GM23338 (cell line): ENCODE measurements around the gene MAIP1. TPM values are rescaled to one million over a fixed set of nuclear protein-coding genes. Genes with fewer than 3 reads are reported as not detected.

Experiments
- ATAC-seq: fragments of 200-7000 bp; cut with Tn5 transposase; 3 replicates; pipeline ENCODE4 v1.9.1; 2020
- DNase-seq: peaks from one replicate; pipeline ENCODE4 v3.0.0-alpha.2; 2015; ENCODE audit warnings: low spot score
- H2AFZ ChIP-seq: fragments of 200-600 bp; sonication (generic); 2 replicates; pipeline ENCODE4 v1.8.0; 2016; ENCODE audit warnings: antibody characterized with exemption, mild to moderate bottlenecking, moderate library complexity
- H3F3A ChIP-seq: fragments of 200-600 bp; sonication (generic); replicated peaks from 2 replicates; pipeline ENCODE4 v1.8.0; 2017; ENCODE audit warnings: antibody characterized with exemption, mixed run types, low read depth
- H3K27ac ChIP-seq: fragments of 200-600 bp; sonication (generic); 2 replicates; pipeline ENCODE4 v1.6.1; 2016; ENCODE audit warnings: low read depth
- H3K27me3 ChIP-seq: fragments of 200-600 bp; sonication (generic); 2 replicates; pipeline ENCODE4 v1.8.0; 2016; ENCODE audit warnings: mild to moderate bottlenecking, mixed run types, moderate library complexity; ENCODE audit not compliant: insufficient read depth
- H3K36me3 ChIP-seq: fragments of 200-600 bp; sonication (generic); 2 replicates; pipeline ENCODE4 v1.8.0; 2016; ENCODE audit warnings: mild to moderate bottlenecking; ENCODE audit not compliant: insufficient read depth
- H3K4me1 ChIP-seq: fragments of 200-600 bp; sonication (generic); 2 replicates; pipeline ENCODE4 v1.8.0; 2016; ENCODE audit warnings: mild to moderate bottlenecking, moderate library complexity; ENCODE audit not compliant: insufficient read depth
- H3K4me2 ChIP-seq: fragments of 200-600 bp; sonication (generic); 2 replicates; pipeline ENCODE4 v1.7.1; 2017; ENCODE audit warnings: mixed run types
- H3K4me3 ChIP-seq: fragments of 200-600 bp; sonication (generic); 2 replicates; pipeline ENCODE4 v1.6.1; 2016; ENCODE audit warnings: mixed run types
- H3K79me2 ChIP-seq: fragments of 200-600 bp; sonication (generic); replicated peaks from 2 replicates; pipeline ENCODE4 v1.8.0; 2017; ENCODE audit warnings: mild to moderate bottlenecking; ENCODE audit not compliant: insufficient read depth
- H3K9me2 ChIP-seq: fragments of 200-600 bp; sonication (generic); 2 replicates; pipeline ENCODE4 v1.8.0; 2017; ENCODE audit not compliant: insufficient read depth
- H4K20me1 ChIP-seq: fragments of 200-600 bp; sonication (generic); replicated peaks from 2 replicates; pipeline ENCODE4 v1.8.0; 2017; ENCODE audit warnings: mild to moderate bottlenecking; ENCODE audit not compliant: insufficient read depth
- H3K27ac Mint-ChIP-seq: 2 replicates; pipeline ENCODE4 v1.8.0; 2020; ENCODE audit warnings: inconsistent platforms, mild to moderate bottlenecking, moderate library complexity, mixed read lengths
- H3K27me3 Mint-ChIP-seq: 3 replicates; pipeline ENCODE4 v1.8.0; 2022; ENCODE audit warnings: low read depth, mild to moderate bottlenecking, moderate library complexity, mixed read lengths, inconsistent platforms; ENCODE audit not compliant: insufficient read depth, poor library complexity
- H3K36me3 Mint-ChIP-seq: 3 replicates; pipeline ENCODE4 v1.8.0; 2021; ENCODE audit warnings: low read depth, mild to moderate bottlenecking, inconsistent platforms, moderate library complexity, mixed read lengths
- H3K4me1 Mint-ChIP-seq: 3 replicates; pipeline ENCODE4 v1.8.0; 2020; ENCODE audit warnings: mild to moderate bottlenecking, inconsistent platforms, mixed read lengths
- H3K4me3 Mint-ChIP-seq: 3 replicates; pipeline ENCODE4 v1.8.0; 2021; ENCODE audit warnings: moderate library complexity, mild to moderate bottlenecking, inconsistent platforms, mixed read lengths
- H3K9me3 Mint-ChIP-seq: 3 replicates; pipeline ENCODE4 v1.8.0; 2020; ENCODE audit warnings: moderate library complexity, mild to moderate bottlenecking, inconsistent platforms, mixed read lengths
- CREB1 ChIP-seq: fragments of 250-450 bp; sonication (Bioruptor Pico); IDR thresholded peaks from 2 replicates; pipeline ENCODE4 v1.5.0; 2020; ENCODE audit warnings: low read depth, mild to moderate bottlenecking, moderate library complexity
- CTCF ChIP-seq, 2 experiments: fragments of 200-600 bp in 1 of 2; sonication (generic) in 1 of 2; conservative IDR thresholded peaks; 2 replicates each; pipeline versions ENCODE4 v1.5.1 to v1.6.1; 2016 to 2017; ENCODE audit warnings: antibody characterized with exemption in 2 of 2, low read depth in 2 of 2, mild to moderate bottlenecking in 2 of 2, moderate library complexity in 1 of 2
- EZH2 ChIP-seq: fragments of 200-600 bp; sonication (generic); IDR thresholded peaks from one replicate; pipeline ENCODE4 v1.8.0; 2017; ENCODE audit warnings: antibody characterized with exemption, mild to moderate bottlenecking, low read depth; ENCODE audit not compliant: unreplicated experiment
- EZH2phosphoT487 ChIP-seq: fragments of 200-600 bp; sonication (generic); IDR thresholded peaks from one replicate; pipeline ENCODE4 v1.8.1; 2018; ENCODE audit warnings: antibody characterized with exemption; ENCODE audit not compliant: unreplicated experiment
- JUNB ChIP-seq: IDR thresholded peaks from one replicate; pipeline ENCODE4 v1.6.1; 2016; ENCODE audit warnings: antibody characterized with exemption; ENCODE audit not compliant: unreplicated experiment
- NANOG ChIP-seq: IDR thresholded peaks from 2 replicates; pipeline ENCODE4 v1.6.1; 2016; ENCODE audit warnings: antibody characterized with exemption, borderline replicate concordance
- POLR2AphosphoS5 ChIP-seq: IDR thresholded peaks from 2 replicates; pipeline ENCODE4 v1.6.1; 2016; ENCODE audit warnings: antibody characterized with exemption, low read depth
- REST ChIP-seq: IDR thresholded peaks from one replicate; pipeline ENCODE4 v1.6.1; 2018; ENCODE audit warnings: antibody characterized with exemption; ENCODE audit not compliant: unreplicated experiment
- ZNF114 ChIP-seq: fragments of 250-450 bp; sonication (Bioruptor Pico); IDR thresholded peaks from 2 replicates; pipeline ENCODE4 v1.5.0; 2020; ENCODE audit warnings: mild to moderate bottlenecking, moderate library complexity
- polyA plus RNA-seq: library from polyadenylated mRNA; unstranded; fragments of >200 nt; fragmentation: Nextera tagmentation; extraction: Ambion mirVana; gene quantifications from 2 replicates; pipeline ENCODE4 v1.2.1, GENCODE V29; 2016
- total RNA-seq: library from RNA; depleted of rRNA; stranded (reverse); fragments of >200 nt; shearing (Covaris generic); gene quantifications from 2 replicates; pipeline ENCODE4 v1.2.3, GENCODE V29; 2014

Gene MAIP1
- total and polyA plus RNA-seq, 2 experiments from 2014 or later, result 36.0 to 41.9 TPM

- no peak for TF ChIP-seq REST
- no peak for TF ChIP-seq CTCF (conservative IDR thresholded peaks at IDR 0.05; ENCODE audit: low read depth in 2 of 2)
- no peak for TF ChIP-seq CREB1
- no peak for TF ChIP-seq ZNF114
- TF ChIP-seq EZH2, result no peak
Measured at GRCh38 chr2:200005675-200006074, 50.3 kb downstream of the MAIP1 start (continued).

GRCh38 chr2:200007306-200007705 is 51.9 kb downstream of the MAIP1 start:
- no peaks in the 10 kb centered on the region for H3K27me3 Mint-ChIP-seq
- H3K79me2 ChIP-seq, result no peaks in the 10 kb centered on the region
- H3K27ac Mint-ChIP-seq, result no peak overlapping the region
- no peaks in the 10 kb centered on the region for H3K36me3 ChIP-seq
- H3K9me2 ChIP-seq, result no peaks in the 10 kb centered on the region
- H3K4me1 ChIP-seq, result peaks cover 27% of the 10 kb centered on the region
- peaks cover 18% of the 10 kb centered on the region for H3K4me1 Mint-ChIP-seq
- H3K4me3 ChIP-seq, result no peak overlapping the region
- no peak overlapping the region for H3K27ac ChIP-seq
- ATAC-seq (no peak), DNase-seq (no peak)
- no peak overlapping the region for H3K4me3 Mint-ChIP-seq
- H4K20me1 ChIP-seq, result no peaks in the 10 kb centered on the region
- TF ChIP-seq REST (no peak), ZNF114 (no peak), CTCF (conservative IDR thresholded peaks at IDR 0.05; ENCODE audit: low read depth in 2 of 2) (no peak), JUNB (no peak), CREB1 (no peak), NANOG (no peak), POLR2AphosphoS5 (no peak), EZH2phosphoT487 (no peak), EZH2 (no peak)
- peaks cover 16% of the 10 kb centered on the region; the same call in 2 of the 3 replicates for H3K9me3 Mint-ChIP-seq
- no peaks in the 10 kb centered on the region for H3K27me3 ChIP-seq
- H3K4me2 ChIP-seq, result no peak overlapping the region
- peaks cover 12% of the 10 kb centered on the region; the same call in 2 of the 3 replicates for H3K36me3 Mint-ChIP-seq
- no peak overlapping the region for H2AFZ ChIP-seq
- H3F3A ChIP-seq, result no peaks in the 10 kb centered on the region
